ENCODE data around the gene MFSD12. TPM values are rescaled to one million over a fixed set of nuclear protein-coding genes. Genes with fewer than 3 reads are reported as not detected.

The MFSD12 gene
- total RNA-seq, 2 experiments from 2014 or later = 78.8 to 79.4 TPM

- DNase-seq (ENCODE audit: low spot score) = no peak
- Histone ChIP-seq H4K20me1 (ENCODE audit: insufficient read depth, low read length) (peaks cover 3% of the 10 kb centered on the region; the same call in 1 of the 2 replicates), H3K9me3 (ENCODE audit: low read length) (no peaks in the 10 kb centered on the region), H3K36me3 (ENCODE audit: insufficient read depth, low read length) (peaks cover 33% of the 10 kb centered on the region; the same call in 1 of the 2 replicates), H3K27ac (ENCODE audit: low read depth, low read length, poor library complexity, severe bottlenecking) (no peak overlapping the region), H3K4me3 (ENCODE audit: low read depth, low read length, poor library complexity, severe bottlenecking) (no peak overlapping the region), H3K4me2 (ENCODE audit: low read length) (no peak overlapping the region), H3K4me1 (ENCODE audit: insufficient read depth, low read length, poor library complexity, severe bottlenecking) (peaks cover 20% of the 10 kb centered on the region), H2AFZ (ENCODE audit: low read length) (no peak overlapping the region), H3K9me2 (ENCODE audit: insufficient read depth, low read length) (no peaks in the 10 kb centered on the region), H3K79me2 (ENCODE audit: insufficient read depth, low read depth, low read length) (peaks cover 27% of the 10 kb centered on the region)
- BruUV-seq (replicated peaks) = no TSS peak
- CTCF ChIA-PET (ENCODE audit: unreplicated experiment) = no interaction called here
- intact Hi-C loops (cut with micrococcal nuclease; ENCODE audit: unreplicated experiment) = no loop called here
- no peak for TF ChIP-seq EZH2phosphoT487 (IDR thresholded peaks at IDR 0.05; ENCODE audit: borderline replicate concordance, low read depth, low read length)
- no peak for TF ChIP-seq CTCF (conservative IDR thresholded peaks at IDR 0.05; ENCODE audit: low read length)
- POLR2A ChIA-PET = no interaction called here
Measured at GRCh38 chr19:3511506-3512251, 45.7 kb downstream of the MFSD12 start.

GRCh38 chr19:3510727-3511126 lies 46.7 kb downstream of the MFSD12 start:
- no peak for DNase-seq (ENCODE audit: low spot score)
- ChIA-PET CTCF (ENCODE audit: unreplicated experiment) (no interaction called here), POLR2A (no interaction called here)
- Histone ChIP-seq H3K4me2 (ENCODE audit: low read length) (no peak overlapping the region), H3K4me3 (ENCODE audit: low read depth, low read length, poor library complexity, severe bottlenecking) (no peak overlapping the region), H3K27ac (ENCODE audit: low read depth, low read length, poor library complexity, severe bottlenecking) (no peak overlapping the region), H4K20me1 (ENCODE audit: insufficient read depth, low read length) (peaks cover 3% of the 10 kb centered on the region; the same call in 1 of the 2 replicates), H3K9me3 (ENCODE audit: low read length) (no peaks in the 10 kb centered on the region), H3K4me1 (ENCODE audit: insufficient read depth, low read length, poor library complexity, severe bottlenecking) (peaks cover 10% of the 10 kb centered on the region), H3K36me3 (ENCODE audit: insufficient read depth, low read length) (peaks cover 33% of the 10 kb centered on the region; the same call in 1 of the 2 replicates), H3K9me2 (ENCODE audit: insufficient read depth, low read length) (no peaks in the 10 kb centered on the region), H3K79me2 (ENCODE audit: insufficient read depth, low read depth, low read length) (peaks cover 31% of the 10 kb centered on the region), H2AFZ (ENCODE audit: low read length) (no peak overlapping the region)
- TF ChIP-seq EZH2phosphoT487 (IDR thresholded peaks at IDR 0.05; ENCODE audit: borderline replicate concordance, low read depth, low read length) (no peak), CTCF (conservative IDR thresholded peaks at IDR 0.05; ENCODE audit: low read length) (no peak)
- intact Hi-C loops (cut with micrococcal nuclease; ENCODE audit: unreplicated experiment) = no loop called here
- BruUV-seq (replicated peaks) = no TSS peak

- CTCF ChIA-PET (ENCODE audit: unreplicated experiment) = no interaction called here
- H3K9me3 ChIP-seq (ENCODE audit: low read length) = no peaks in the 10 kb centered on the region
- H3K79me2 ChIP-seq (ENCODE audit: insufficient read depth, low read depth, low read length) = peaks cover 31% of the 10 kb centered on the region
- no peaks in the 10 kb centered on the region for H3K9me2 ChIP-seq (ENCODE audit: insufficient read depth, low read length)
- POLR2A ChIA-PET = no interaction called here
- no peak for TF ChIP-seq CTCF (conservative IDR thresholded peaks at IDR 0.05; ENCODE audit: low read length)
- TF ChIP-seq EZH2phosphoT487 (IDR thresholded peaks at IDR 0.05; ENCODE audit: borderline replicate concordance, low read depth, low read length) = no peak
- BruUV-seq (replicated peaks) = no TSS peak
- H3K4me3 ChIP-seq (ENCODE audit: low read depth, low read length, poor library complexity, severe bottlenecking) = no peak overlapping the region
- H3K27ac ChIP-seq (ENCODE audit: low read depth, low read length, poor library complexity, severe bottlenecking) = no peak overlapping the region
- intact Hi-C loops (cut with micrococcal nuclease; ENCODE audit: unreplicated experiment) = loop anchor here (5.0 kb wide), 1 partner anchor 63 kb away; the partner anchor contains the start of gene HMG20B
- H3K4me2 ChIP-seq (ENCODE audit: low read length) = no peak overlapping the region
- H3K36me3 ChIP-seq (ENCODE audit: insufficient read depth, low read length) = peaks cover 33% of the 10 kb centered on the region; the same call in 1 of the 2 replicates
- H4K20me1 ChIP-seq (ENCODE audit: insufficient read depth, low read length) = peaks cover 3% of the 10 kb centered on the region; the same call in 1 of the 2 replicates
- no peak for DNase-seq (ENCODE audit: low spot score)
- no peak overlapping the region for H2AFZ ChIP-seq (ENCODE audit: low read length)
- peaks cover 18% of the 10 kb centered on the region for H3K4me1 ChIP-seq (ENCODE audit: insufficient read depth, low read length, poor library complexity, severe bottlenecking)
Measured at GRCh38 chr19:3509566-3509989, 47.8 kb downstream of the MFSD12 start.
